Transverse colon (tissue), 4 donors: Measurements from ENCODE around the gene E4F1. TPM values are rescaled to one million over a fixed set of nuclear protein-coding genes. Genes with fewer than 3 reads are reported as not detected.

Experiments
- DNase-seq: peaks from one replicate; pipeline ENCODE4 v3.0.0-alpha.2; 2019
- H3K27ac ChIP-seq, 4 donors: fragments of 200-600 bp; sonication (generic); 2 replicates each; pipeline ENCODE4 v1.5.1; 2016 to 2018; ENCODE audit warnings: inconsistent platforms in 4 of 4
- H3K27me3 ChIP-seq: fragments of 200-600 bp; sonication (generic); 2 replicates; pipeline ENCODE4 v1.5.1; 2017; ENCODE audit warnings: inconsistent platforms
- H3K36me3 ChIP-seq, 4 donors: fragments of 200-600 bp; sonication (generic); 2 replicates each; pipeline ENCODE4 v1.5.1; 2017 to 2019; ENCODE audit warnings: inconsistent platforms in 4 of 4
- H3K4me1 ChIP-seq, 4 donors: fragments of 200-600 bp; sonication (generic); 2 replicates each; pipeline ENCODE4 v1.5.1; 2017 to 2020; ENCODE audit warnings: inconsistent platforms in 4 of 4
- H3K4me3 ChIP-seq, 4 donors: fragments of 200-600 bp; sonication (generic); 1 replicate in 1 of 4; 2 replicates in 3 of 4; pipeline versions ENCODE4 v1.5.1 to v1.6.1; 2017 to 2019; ENCODE audit warnings: inconsistent platforms in 4 of 4
- H3K9me3 ChIP-seq, 2 donors: fragments of 200-600 bp; sonication (generic); 2 replicates each; pipeline ENCODE4 v1.5.1; 2017 to 2019; ENCODE audit warnings: inconsistent platforms in 2 of 2
- CTCF ChIP-seq, 5 experiments: fragments of 200-600 bp in 3 of 5; fragments of 450-650 bp in 2 of 5; sonication (generic) in 3 of 5; IDR thresholded peaks; 1 replicate in 2 of 5; 2 replicates in 3 of 5; pipeline ENCODE4 v1.5.1; 2016 to 2017; ENCODE audit warnings: antibody characterized with exemption in 5 of 5, inconsistent platforms in 3 of 5, mild to moderate bottlenecking in 2 of 5, moderate library complexity in 1 of 5
- EP300 ChIP-seq: sonication (generic); formaldehyde crosslinking; IDR thresholded peaks from one replicate; pipeline ENCODE4 v1.6.1; 2017; ENCODE audit warnings: antibody characterized with exemption, low read depth
- POLR2A ChIP-seq: fragments of 450-650 bp; IDR thresholded peaks from one replicate; pipeline ENCODE4 v1.6.1; 2016; ENCODE audit warnings: antibody characterized with exemption, mild to moderate bottlenecking, moderate library complexity
- POLR2AphosphoS5 ChIP-seq, 3 donors: sonication (generic); formaldehyde crosslinking; IDR thresholded peaks; one replicate each; pipeline ENCODE4 v1.6.1; 2016; ENCODE audit warnings: antibody characterized with exemption in 3 of 3
- WGBS, 2 donors: methylation state at CpG; one replicate each; pipeline ENCODE4 v1.1.5; 2018; ENCODE audit warnings: low coverage in 1 of 2; 5-methylcytosine and 5-hydroxymethylcytosine counted together
- in situ Hi-C, 4 donors: fragments of 200-750 bp; cut with MboI; loops; one replicate each; pipeline versions ENCODE4 v1.15.0 to v1.15.1; 2017; ENCODE audit warnings: low sequenced_read_pairs in 3 of 4, low pct_ligation_motif_present in 1 of 4, low pct_unique_long_range_greater_than_20kb in 1 of 4
- intact Hi-C: fragments of 100-400 bp; cut with DNase I; formaldehyde crosslinking; loops from one replicate; pipeline ENCODE4 v1.15.1; 2023; ENCODE audit warnings: low total_unique reads
- total RNA-seq, 4 donors: library from RNA; depleted of rRNA; stranded (reverse); fragments of >200 nt; gene quantifications; one replicate each; pipeline ENCODE4 v1.1.0, GENCODE V29; 2016

The E4F1 gene
- 100 to 1,000 TPM in 1 of 4 donors, 10 to 100 TPM in 3; 36.5 to 124 (median 53.6) TPM for total RNA-seq

GRCh38 chr16:2223221-2223941 lies at the start of gene E4F1:
E4F1 (plus strand) TSS chr16:2223591; CDS start chr16:2223614, 23 bp downstream.
- intact Hi-C loops (no loop called here), in situ Hi-C loops (no loop called here)
- Histone ChIP-seq H3K4me3 (peak within 1 kb of the TSS; percentile 78 to 98 (median 90)), H3K27me3 (no peaks in the 10 kb centered on the region), H3K36me3 (peaks cover 0 to under 1% (median under 1%) of the 10 kb centered on the region in 4 donors), H3K4me1 (peaks cover 8 to 37% (median 22%) of the 10 kb centered on the region in 4 donors), H3K9me3 (no peaks in the 10 kb centered on the region), H3K27ac (peak within 1 kb of the TSS; percentile 91 to 98 (median 94))
- 1% methylated on average over 40 of the region's 82 CpGs; no CpG with 5 or more reads in 1 of the 2 donors for WGBS, 2 donors
- TF ChIP-seq POLR2A (peak; percentile 87), EP300 (no peak), POLR2AphosphoS5 (IDR thresholded peaks at IDR 0.05) (peak; percentile 96 to 97 (median 97)), CTCF (IDR thresholded peaks at IDR 0.05) (peak in 1 of 5 experiments; percentile 6)
- peak; percentile 100 for DNase-seq

- Histone ChIP-seq H3K9me3 (no peaks in the 10 kb centered on the region), H3K36me3 (peaks cover 0 to 31% (median 14%) of the 10 kb centered on the region in 4 donors), H3K27ac (no peak overlapping the region), H3K4me1 (no peaks in the 10 kb centered on the region), H3K4me3 (no peak overlapping the region), H3K27me3 (no peaks in the 10 kb centered on the region)
- DNase-seq, result no peak
- intact Hi-C loops (no loop called here), in situ Hi-C loops (loop anchor here in 1 of 4 donors (25.0 kb wide), 1 partner anchor 313 kb away; the partner anchor contains the start of gene TBC1D24)
- 91% methylated on average over 4 of the region's 4 CpGs; no CpG with 5 or more reads in 1 of the 2 donors for WGBS, 2 donors
- TF ChIP-seq EP300 (no peak), POLR2AphosphoS5 (IDR thresholded peaks at IDR 0.05) (no peak), CTCF (IDR thresholded peaks at IDR 0.05) (no peak), POLR2A (no peak)
Measured at GRCh38 chr16:2173916-2174315, 49.5 kb upstream of the E4F1 start.

GRCh38 chr16:2174396-2175131 lies 48.8 kb upstream of the E4F1 start:
- Histone ChIP-seq H3K36me3 (peaks cover 0 to 31% (median 14%) of the 10 kb centered on the region in 4 donors), H3K27me3 (no peaks in the 10 kb centered on the region), H3K4me3 (no peak overlapping the region), H3K4me1 (no peaks in the 10 kb centered on the region), H3K27ac (no peak overlapping the region), H3K9me3 (no peaks in the 10 kb centered on the region)
- WGBS, 2 donors, result 94% methylated on average over 21 of the region's 21 CpGs; no CpG with 5 or more reads in 1 of the 2 donors
- no peak for DNase-seq
- intact Hi-C loops (no loop called here), in situ Hi-C loops (loop anchor here in 2 of 4 donors (25.0 kb wide), 1 partner anchor 313 kb away; the partner anchor contains the start of gene TBC1D24 (in 2 of the 2))
- no peak for TF ChIP-seq CTCF (IDR thresholded peaks at IDR 0.05)

GRCh38 chr16:2175454-2175853 lies 47.9 kb upstream of the E4F1 start:
- no peak for DNase-seq
- no peak overlapping the region for H3K27ac ChIP-seq
- no peaks in the 10 kb centered on the region for H3K9me3 ChIP-seq
- H3K36me3 ChIP-seq, result peaks cover 0 to 31% (median 14%) of the 10 kb centered on the region in 4 donors
- no peak overlapping the region for H3K4me3 ChIP-seq
- intact Hi-C loops (no loop called here), in situ Hi-C loops (loop anchor here in 1 of 4 donors (25.0 kb wide), 1 partner anchor 312 kb away; the partner anchor contains the start of gene TBC1D24)
- H3K27me3 ChIP-seq, result no peaks in the 10 kb centered on the region
- no peaks in the 10 kb centered on the region for H3K4me1 ChIP-seq
- TF ChIP-seq POLR2AphosphoS5 (IDR thresholded peaks at IDR 0.05) (no peak), POLR2A (no peak), EP300 (no peak), CTCF (IDR thresholded peaks at IDR 0.05) (no peak)
- 99% methylated on average over 10 of the region's 10 CpGs; no CpG with 5 or more reads in 1 of the 2 donors for WGBS, 2 donors
